Uterus (tissue), 4 donors: ENCODE results near the gene HOXA1. TPM values are rescaled to one million over a fixed set of nuclear protein-coding genes. Genes with fewer than 3 reads are reported as not detected.

Experiments used
- DNase-seq, 2 donors: peaks; one replicate each; pipeline ENCODE4 v3.0.0-alpha.2; 2019 to 2020
- H3K27ac ChIP-seq, 2 donors: fragments of 200-600 bp; sonication (generic); 1 replicate in 1 of 2; 2 replicates in 1 of 2; pipeline ENCODE4 v1.5.1; 2016 to 2018
- H3K27me3 ChIP-seq, 2 donors: fragments of 200-600 bp; sonication (generic); one replicate each; pipeline ENCODE4 v1.5.1; 2018 to 2019; ENCODE audit warnings: control low read depth in 1 of 2
- H3K36me3 ChIP-seq, 2 donors: fragments of 200-600 bp; sonication (generic); one replicate each; pipeline ENCODE4 v1.5.1; 2019; ENCODE audit warnings: control low read depth in 1 of 2
- H3K4me1 ChIP-seq, 2 donors: fragments of 200-600 bp; sonication (generic); one replicate each; pipeline ENCODE4 v1.5.1; 2018 to 2019; ENCODE audit warnings: control low read depth in 1 of 2
- H3K4me3 ChIP-seq, 2 donors: fragments of 200-600 bp; sonication (generic); 1 replicate in 1 of 2; 2 replicates in 1 of 2; pipeline ENCODE4 v1.5.1; 2018 to 2019; ENCODE audit warnings: mild to moderate bottlenecking in 1 of 2
- H3K9me3 ChIP-seq, 2 donors: fragments of 200-600 bp; sonication (generic); one replicate each; pipeline ENCODE4 v1.5.1; 2019; ENCODE audit warnings: control low read depth in 1 of 2
- CTCF ChIP-seq, 4 experiments: fragments of 200-600 bp in 2 of 4; fragments of 450-650 bp in 2 of 4; sonication (generic) in 2 of 4; IDR thresholded peaks; one replicate each; pipeline ENCODE4 v1.5.1; 2016 to 2019; ENCODE audit warnings: antibody characterized with exemption in 4 of 4, mild to moderate bottlenecking in 2 of 4, moderate library complexity in 1 of 4
- POLR2A ChIP-seq, 2 donors: fragments of 450-650 bp; IDR thresholded peaks; one replicate each; pipeline ENCODE4 v1.6.1; 2016; ENCODE audit warnings: antibody characterized with exemption in 2 of 2, mild to moderate bottlenecking in 1 of 2, moderate library complexity in 1 of 2
- intact Hi-C: fragments of 100-400 bp; cut with DNase I; formaldehyde crosslinking; loops from one replicate; pipeline ENCODE4 v1.15.1; 2023; ENCODE audit warnings: low total_unique reads
- total RNA-seq, 4 donors: library from RNA; depleted of rRNA in 3 of 4; stranded (reverse); fragments of >200 nt in 3 of 4; gene quantifications; one replicate each; pipeline versions ENCODE4 v1.1.0 to v1.2.4, GENCODE V29; 2014 to 2023
- donor health status: DM: yes; HTN: yes; CAD: no.

Gene HOXA1
- total RNA-seq, 4 donors from 2014 or later: 0.28 to 2.0 (median 1.5) TPM

- no peak overlapping the region for H3K4me3 ChIP-seq
- intact Hi-C loops: no loop called here
- no peak for TF ChIP-seq POLR2A (IDR thresholded peaks at IDR 0.05)
- TF ChIP-seq CTCF (IDR thresholded peaks at IDR 0.05): no peak
- H3K9me3 ChIP-seq: no peaks in the 10 kb centered on the region
- peaks cover 7 to 11% of the 10 kb centered on the region in 2 donors for H3K4me1 ChIP-seq
- no peaks in the 10 kb centered on the region for H3K27me3 ChIP-seq
- H3K36me3 ChIP-seq: no peaks in the 10 kb centered on the region
- peak overlapping the region; percentile 49 to 72 for H3K27ac ChIP-seq
- no peak for DNase-seq
Observed at GRCh38 chr7:27107391-27108381, 11.9 kb upstream of the HOXA1 start.

- H3K4me1 ChIP-seq: peaks cover 3 to 7% of the 10 kb centered on the region in 2 donors
- H3K36me3 ChIP-seq: no peaks in the 10 kb centered on the region
- H3K27me3 ChIP-seq: no peaks in the 10 kb centered on the region
- intact Hi-C loops: no loop called here
- no peaks in the 10 kb centered on the region for H3K9me3 ChIP-seq
- H3K4me3 ChIP-seq: peak overlapping the region in 1 of 2 donors; percentile 27
- no peak for DNase-seq
- no peak for TF ChIP-seq POLR2A (IDR thresholded peaks at IDR 0.05)
- no peak for TF ChIP-seq CTCF (IDR thresholded peaks at IDR 0.05)
- peak overlapping the region; percentile 44 to 71 for H3K27ac ChIP-seq
Observed at GRCh38 chr7:27106901-27107240, 11.1 kb upstream of the HOXA1 start.

- peak overlapping the region in 1 of 2 donors; percentile 27 for H3K4me3 ChIP-seq
- H3K27ac ChIP-seq: peak overlapping the region; percentile 44 to 71
- intact Hi-C loops: no loop called here
- peaks cover 0 to 6% of the 10 kb centered on the region in 2 donors for H3K4me1 ChIP-seq
- no peaks in the 10 kb centered on the region for H3K27me3 ChIP-seq
- H3K9me3 ChIP-seq: no peaks in the 10 kb centered on the region
- DNase-seq: no peak
- H3K36me3 ChIP-seq: no peaks in the 10 kb centered on the region
- TF ChIP-seq CTCF (IDR thresholded peaks at IDR 0.05) (no peak), POLR2A (IDR thresholded peaks at IDR 0.05) (no peak)
Observed at GRCh38 chr7:27106181-27106900, 10.5 kb upstream of the HOXA1 start.

GRCh38 chr7:27105301-27106031 lies 9.7 kb upstream of the HOXA1 start:
- Histone ChIP-seq H3K27me3 (no peaks in the 10 kb centered on the region), H3K4me1 (no peaks in the 10 kb centered on the region), H3K27ac (peak overlapping the region; percentile 44 to 71), H3K4me3 (no peak overlapping the region), H3K9me3 (no peaks in the 10 kb centered on the region), H3K36me3 (no peaks in the 10 kb centered on the region)
- TF ChIP-seq POLR2A (IDR thresholded peaks at IDR 0.05) (no peak), CTCF (IDR thresholded peaks at IDR 0.05) (no peak)
- DNase-seq: no peak
- intact Hi-C loops: no loop called here
